Gastroesophageal sphincter (tissue), 3 donors: ENCODE measurements around the gene LTF.

Experiments used
- EP300 ChIP-seq: sonication (generic); formaldehyde crosslinking; IDR thresholded peaks from one replicate; pipeline ENCODE4 v1.6.1; 2017; ENCODE audit warnings: antibody characterized with exemption, mild to moderate bottlenecking
- TF ChIP-seq, protein P1 (sequence below), 4 experiments: fragments of 200-600 bp in 2 of 4; fragments of 450-650 bp in 2 of 4; sonication (generic) in 1 of 4; IDR thresholded peaks; one replicate each; pipeline ENCODE4 v1.5.1; 2017 to 2019; ENCODE audit warnings: antibody characterized with exemption in 4 of 4, mild to moderate bottlenecking in 2 of 4, moderate library complexity in 2 of 4

DNA sequence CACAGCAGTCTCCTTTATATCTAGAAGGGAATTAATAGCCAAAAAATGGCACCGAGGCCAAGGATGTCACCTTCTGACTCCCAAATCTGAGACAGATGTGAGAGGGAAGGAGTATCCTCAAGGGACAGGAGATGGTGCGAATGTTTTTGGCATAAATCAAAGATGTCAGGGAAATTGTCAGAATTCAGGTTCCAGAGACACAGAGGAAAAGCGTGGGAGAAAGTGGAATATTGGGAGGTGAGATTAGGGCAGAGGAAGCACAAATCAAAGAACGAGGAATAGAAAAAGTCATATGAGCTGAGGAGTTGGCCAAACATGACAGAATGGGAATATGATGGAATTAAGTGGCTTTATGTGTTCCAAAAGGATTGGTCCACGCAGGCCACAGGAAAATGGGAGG lies 63.9 kb downstream of the LTF start:
- TF ChIP-seq, protein P1, sequence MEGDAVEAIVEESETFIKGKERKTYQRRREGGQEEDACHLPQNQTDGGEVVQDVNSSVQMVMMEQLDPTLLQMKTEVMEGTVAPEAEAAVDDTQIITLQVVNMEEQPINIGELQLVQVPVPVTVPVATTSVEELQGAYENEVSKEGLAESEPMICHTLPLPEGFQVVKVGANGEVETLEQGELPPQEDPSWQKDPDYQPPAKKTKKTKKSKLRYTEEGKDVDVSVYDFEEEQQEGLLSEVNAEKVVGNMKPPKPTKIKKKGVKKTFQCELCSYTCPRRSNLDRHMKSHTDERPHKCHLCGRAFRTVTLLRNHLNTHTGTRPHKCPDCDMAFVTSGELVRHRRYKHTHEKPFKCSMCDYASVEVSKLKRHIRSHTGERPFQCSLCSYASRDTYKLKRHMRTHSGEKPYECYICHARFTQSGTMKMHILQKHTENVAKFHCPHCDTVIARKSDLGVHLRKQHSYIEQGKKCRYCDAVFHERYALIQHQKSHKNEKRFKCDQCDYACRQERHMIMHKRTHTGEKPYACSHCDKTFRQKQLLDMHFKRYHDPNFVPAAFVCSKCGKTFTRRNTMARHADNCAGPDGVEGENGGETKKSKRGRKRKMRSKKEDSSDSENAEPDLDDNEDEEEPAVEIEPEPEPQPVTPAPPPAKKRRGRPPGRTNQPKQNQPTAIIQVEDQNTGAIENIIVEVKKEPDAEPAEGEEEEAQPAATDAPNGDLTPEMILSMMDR (IDR thresholded peaks at IDR 0.05): no peak
- no peak for TF ChIP-seq EP300
